PC-9 (cell line): Measurements from ENCODE around the gene LIPG. TPM values are rescaled to one million over a fixed set of nuclear protein-coding genes. Genes with fewer than 3 reads are reported as not detected.

ENCODE experiments used
- BruUV-seq: library from RNA; stranded (reverse); fragments of 400-500 nt; replicated peaks from 2 replicates; lab custom pipeline; 2021; lab: Mats Ljungman, UMichigan
- CTCF ChIA-PET: fragments of 300-600 bp; sonication (Branson Sonifier 250); formaldehyde crosslinking; loops from one replicate; lab custom pipeline; 2022; ENCODE audit warnings: antibody characterized with exemption; lab: Charles Lee
- POLR2A ChIA-PET: fragments of 300-600 bp; sonication (Branson Sonifier 250); formaldehyde crosslinking; loops from one replicate; lab custom pipeline; 2022; ENCODE audit warnings: antibody characterized with exemption; ENCODE audit not compliant: unreplicated experiment; lab: Charles Lee
- DNase-seq, 2 experiments: peaks; one replicate each; pipeline versions ENCODE4 v3.0.0 to v3.0.0-alpha.2; 2015 to 2022; ENCODE audit warnings: mixed read lengths in 1 of 2
- H2AFZ ChIP-seq: fragments of 200-600 bp; sonication (generic); 2 replicates; pipeline ENCODE4 v1.8.1; 2017; ENCODE audit warnings: antibody characterized with exemption
- H3F3A ChIP-seq: fragments of 200-600 bp; sonication (generic); 2 replicates; pipeline ENCODE4 v1.8.1; 2017; ENCODE audit warnings: antibody characterized with exemption, mild to moderate bottlenecking, low read depth; ENCODE audit not compliant: insufficient read depth
- H3K27ac ChIP-seq: fragments of 200-600 bp; sonication (generic); 2 replicates; pipeline ENCODE4 v1.6.1; 2016; ENCODE audit warnings: mixed run types
- H3K27me3 ChIP-seq: fragments of 200-600 bp; sonication (generic); 2 replicates; pipeline ENCODE4 v1.6.1; 2016; ENCODE audit warnings: low read depth, mixed run types; ENCODE audit not compliant: insufficient read depth
- H3K36me3 ChIP-seq: fragments of 200-600 bp; sonication (generic); 2 replicates; pipeline ENCODE4 v1.6.1; 2016; ENCODE audit warnings: low read depth, mixed run types
- H3K4me1 ChIP-seq: fragments of 200-600 bp; sonication (generic); replicated peaks from 2 replicates; pipeline ENCODE4 v1.6.1; 2016; ENCODE audit warnings: mixed run types; ENCODE audit not compliant: insufficient read depth
- H3K4me2 ChIP-seq: fragments of 200-600 bp; sonication (generic); 2 replicates; pipeline ENCODE4 v1.6.1; 2017; ENCODE audit warnings: mixed run types
- H3K4me3 ChIP-seq: fragments of 200-600 bp; sonication (generic); 2 replicates; pipeline ENCODE4 v1.6.1; 2016; ENCODE audit warnings: mixed run types
- H3K79me2 ChIP-seq: fragments of 200-600 bp; sonication (generic); 2 replicates; pipeline ENCODE4 v1.6.1; 2017; ENCODE audit warnings: low read depth, mixed run types
- H3K9me2 ChIP-seq: fragments of 200-600 bp; sonication (generic); 2 replicates; pipeline ENCODE4 v1.8.1; 2017; ENCODE audit warnings: mild to moderate bottlenecking; ENCODE audit not compliant: insufficient read depth
- H3K9me3 ChIP-seq: fragments of 200-600 bp; sonication (generic); 2 replicates; pipeline ENCODE4 v1.8.1; 2016; ENCODE audit warnings: low read depth; ENCODE audit not compliant: insufficient read depth
- H4K20me1 ChIP-seq: fragments of 200-600 bp; sonication (generic); 2 replicates; pipeline ENCODE4 v1.8.1; 2017; ENCODE audit not compliant: insufficient read depth
- EZH2 ChIP-seq: fragments of 200-600 bp; sonication (generic); IDR thresholded peaks from 2 replicates; pipeline ENCODE4 v1.8.0; 2017; ENCODE audit warnings: antibody characterized with exemption, low read depth
- intact Hi-C: fragments of 100-400 bp; cut with micrococcal nuclease; formaldehyde crosslinking; loops from one replicate; pipeline ENCODE4 v1.10.0; 2022; ENCODE audit not compliant: unreplicated experiment
- total RNA-seq: library from RNA; stranded (reverse); gene quantifications from 2 replicates; pipeline ENCODE4 v1.2.3, GENCODE V29; 2021
- TF ChIP-seq, protein P1 (sequence below): fragments of 200-600 bp; sonication (generic); conservative IDR thresholded peaks from 2 replicates; pipeline ENCODE4 v1.6.1; 2017; ENCODE audit warnings: mixed run types, antibody characterized with exemption, mild to moderate bottlenecking, moderate library complexity

Gene LIPG
- total RNA-seq, 1 experiment from 2014 or later = 30.9 TPM

DNA sequence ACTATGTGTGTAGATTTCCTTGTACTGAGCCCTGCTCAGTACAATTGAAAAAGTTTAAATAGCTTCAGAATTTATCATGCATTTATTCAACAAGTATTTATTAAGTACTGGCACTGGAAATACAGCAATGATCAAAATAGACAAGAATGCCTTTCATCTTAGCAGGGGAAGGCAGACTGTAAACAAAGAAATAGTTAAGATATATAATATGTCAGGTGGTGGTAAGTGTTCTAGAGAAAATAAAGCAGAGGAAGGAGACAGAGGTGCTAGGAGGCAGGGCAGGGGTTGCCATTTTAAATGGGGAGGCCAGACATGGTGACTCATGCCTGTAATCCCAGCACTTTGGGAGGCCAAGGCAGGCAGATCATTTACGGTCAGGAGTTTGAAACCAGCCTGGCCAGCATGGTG is 13.6 kb upstream of the LIPG start:
- POLR2A ChIA-PET = no interaction called here
- no TSS peak for BruUV-seq
- no peaks in the 10 kb centered on the region for H3K36me3 ChIP-seq
- no peak overlapping the region for H2AFZ ChIP-seq
- H4K20me1 ChIP-seq = no peaks in the 10 kb centered on the region
- CTCF ChIA-PET = interaction anchor here (0.6 kb wide), 1 partner anchor 14 kb away, joined by 4 read pairs; no protein-coding TSS in a partner anchor
- H3K4me2 ChIP-seq = peak overlapping the region; percentile 35
- DNase-seq = peak; percentile 36 to 87
- intact Hi-C loops = no loop called here
- H3K79me2 ChIP-seq = no peaks in the 10 kb centered on the region
- H3K27me3 ChIP-seq = no peaks in the 10 kb centered on the region
- peak overlapping the region; percentile 81 for H3K27ac ChIP-seq
- peaks cover 26% of the 10 kb centered on the region for H3F3A ChIP-seq
- TF ChIP-seq, protein P1, sequence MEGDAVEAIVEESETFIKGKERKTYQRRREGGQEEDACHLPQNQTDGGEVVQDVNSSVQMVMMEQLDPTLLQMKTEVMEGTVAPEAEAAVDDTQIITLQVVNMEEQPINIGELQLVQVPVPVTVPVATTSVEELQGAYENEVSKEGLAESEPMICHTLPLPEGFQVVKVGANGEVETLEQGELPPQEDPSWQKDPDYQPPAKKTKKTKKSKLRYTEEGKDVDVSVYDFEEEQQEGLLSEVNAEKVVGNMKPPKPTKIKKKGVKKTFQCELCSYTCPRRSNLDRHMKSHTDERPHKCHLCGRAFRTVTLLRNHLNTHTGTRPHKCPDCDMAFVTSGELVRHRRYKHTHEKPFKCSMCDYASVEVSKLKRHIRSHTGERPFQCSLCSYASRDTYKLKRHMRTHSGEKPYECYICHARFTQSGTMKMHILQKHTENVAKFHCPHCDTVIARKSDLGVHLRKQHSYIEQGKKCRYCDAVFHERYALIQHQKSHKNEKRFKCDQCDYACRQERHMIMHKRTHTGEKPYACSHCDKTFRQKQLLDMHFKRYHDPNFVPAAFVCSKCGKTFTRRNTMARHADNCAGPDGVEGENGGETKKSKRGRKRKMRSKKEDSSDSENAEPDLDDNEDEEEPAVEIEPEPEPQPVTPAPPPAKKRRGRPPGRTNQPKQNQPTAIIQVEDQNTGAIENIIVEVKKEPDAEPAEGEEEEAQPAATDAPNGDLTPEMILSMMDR = no peak
- no peak for TF ChIP-seq EZH2
- H3K4me3 ChIP-seq = no peak overlapping the region
- H3K4me1 ChIP-seq = peaks cover 32% of the 10 kb centered on the region
- H3K9me3 ChIP-seq = no peaks in the 10 kb centered on the region
- no peaks in the 10 kb centered on the region for H3K9me2 ChIP-seq

DNA sequence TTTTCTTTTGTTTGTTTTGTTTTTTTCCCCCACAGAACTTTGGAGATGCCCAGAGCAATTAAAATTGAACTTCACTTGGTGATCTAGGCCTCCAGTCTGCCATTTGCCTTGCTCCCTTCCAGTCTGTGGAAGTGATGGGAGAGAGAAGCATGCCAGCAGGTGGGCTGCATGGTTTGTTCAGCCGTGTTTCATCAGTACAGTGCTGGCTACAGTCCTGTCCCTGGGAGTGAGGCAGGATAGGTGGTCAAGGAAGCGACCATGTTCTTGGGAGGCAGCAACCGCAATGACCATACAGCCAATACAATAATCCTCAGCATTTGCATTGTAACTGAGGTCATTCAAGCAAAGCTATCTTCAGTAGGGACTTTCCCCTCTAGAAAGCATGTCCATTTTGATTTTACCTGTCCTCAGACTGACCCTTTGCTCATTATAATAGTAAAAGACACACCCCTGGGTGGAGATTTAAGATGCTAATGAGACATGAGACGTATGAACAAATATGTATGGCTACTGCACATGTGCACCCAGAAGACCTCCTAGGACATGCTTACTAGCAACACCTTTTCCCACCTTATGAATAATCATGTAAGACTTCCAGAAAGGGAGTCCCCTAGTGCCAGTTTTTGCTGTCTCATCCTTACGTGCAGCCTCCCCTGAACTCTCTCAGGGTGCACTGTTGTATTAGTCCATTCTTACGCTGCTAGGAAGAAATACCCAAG is 11.1 kb upstream of the LIPG start:
- Histone ChIP-seq H3K27ac (no peak overlapping the region), H2AFZ (no peak overlapping the region), H3K4me3 (no peak overlapping the region), H3K9me3 (no peaks in the 10 kb centered on the region), H3K4me1 (peaks cover 29% of the 10 kb centered on the region), H3K79me2 (no peaks in the 10 kb centered on the region), H4K20me1 (no peaks in the 10 kb centered on the region), H3K9me2 (no peaks in the 10 kb centered on the region), H3K27me3 (no peaks in the 10 kb centered on the region), H3K36me3 (no peaks in the 10 kb centered on the region), H3K4me2 (no peak overlapping the region), H3F3A (peaks cover 23% of the 10 kb centered on the region)
- no peak for DNase-seq
- no peak for TF ChIP-seq EZH2
- TF ChIP-seq, protein P1 = no peak
- intact Hi-C loops = no loop called here
- no TSS peak for BruUV-seq
- ChIA-PET POLR2A (no interaction called here), CTCF (no interaction called here)

DNA sequence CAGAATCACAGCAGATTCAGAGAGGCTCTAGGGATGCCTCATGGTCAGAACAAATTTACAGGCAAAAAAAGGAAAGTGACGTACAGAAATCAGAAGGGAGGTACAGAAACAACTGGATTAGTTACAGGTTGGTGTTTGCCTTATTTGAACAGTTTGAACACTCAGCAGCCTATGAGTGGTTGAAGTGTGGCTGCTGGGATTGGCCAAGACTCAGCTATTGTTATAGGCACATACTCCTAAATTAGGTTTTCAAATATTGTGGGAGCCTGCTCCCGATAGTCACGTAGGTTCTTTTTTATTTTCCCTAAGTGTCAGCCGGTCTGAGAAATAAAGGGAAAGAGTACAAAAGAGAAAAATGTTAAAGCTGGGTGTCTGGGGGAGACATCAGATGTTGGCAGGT is 8.9 kb upstream of the LIPG start:
- DNase-seq = no peak
- Histone ChIP-seq H3F3A (peaks cover 20% of the 10 kb centered on the region), H3K4me3 (no peak overlapping the region), H2AFZ (no peak overlapping the region), H3K4me2 (no peak overlapping the region), H3K9me2 (no peaks in the 10 kb centered on the region), H3K27me3 (no peaks in the 10 kb centered on the region), H3K79me2 (no peaks in the 10 kb centered on the region), H3K4me1 (peaks cover 18% of the 10 kb centered on the region), H3K27ac (no peak overlapping the region), H3K36me3 (no peaks in the 10 kb centered on the region), H4K20me1 (no peaks in the 10 kb centered on the region), H3K9me3 (no peaks in the 10 kb centered on the region)
- intact Hi-C loops = no loop called here
- POLR2A ChIA-PET = no interaction called here
- CTCF ChIA-PET = no interaction called here
- TF ChIP-seq EZH2 = no peak
- TF ChIP-seq, protein P1 = no peak
- no TSS peak for BruUV-seq
